Liver (tissue), 3 donors: Measurements from ENCODE around the gene NUDT8.

Experiments
- GABPA ChIP-seq, 2 donors: IDR thresholded peaks in 1 of 2; conservative IDR thresholded peaks in 1 of 2; 2 replicates each; pipeline ENCODE4 v1.6.1; 2016; ENCODE audit warnings: antibody characterized with exemption in 2 of 2, mild to moderate bottlenecking in 1 of 2, moderate library complexity in 1 of 2
- HNF4A ChIP-seq, 2 donors: conservative IDR thresholded peaks; 2 replicates each; pipeline ENCODE4 v1.6.1; 2016; ENCODE audit warnings: antibody characterized with exemption in 2 of 2, mild to moderate bottlenecking in 2 of 2
- RAD21 ChIP-seq, 2 donors: IDR thresholded peaks; 2 replicates each; pipeline ENCODE4 v1.6.1; 2016; ENCODE audit warnings: antibody characterized with exemption in 2 of 2, mild to moderate bottlenecking in 2 of 2
- SP1 ChIP-seq: IDR thresholded peaks from 2 replicates; pipeline ENCODE4 v1.6.1; 2018; ENCODE audit warnings: antibody characterized with exemption, mild to moderate bottlenecking
- YY1 ChIP-seq: IDR thresholded peaks from 2 replicates; pipeline ENCODE4 v1.6.1; 2016; ENCODE audit warnings: antibody characterized with exemption, mild to moderate bottlenecking
- TF ChIP-seq, protein P1 (sequence below): fragments of 150-350 bp; IDR thresholded peaks from 2 replicates; pipeline ENCODE4 v1.5.1; 2017; ENCODE audit warnings: improper control_type of control experiment, low read depth, low read length; ENCODE audit not compliant: missing input control
- TF ChIP-seq, protein P2 (sequence below): IDR thresholded peaks from 2 replicates; pipeline ENCODE4 v1.6.1; 2016; ENCODE audit warnings: antibody characterized with exemption, mild to moderate bottlenecking
- TF ChIP-seq, protein P3 (sequence below): IDR thresholded peaks from 2 replicates; pipeline ENCODE4 v1.6.1; 2016; ENCODE audit warnings: antibody characterized with exemption
- donor health status: healthy.
- donor health status: healthy.

DNA sequence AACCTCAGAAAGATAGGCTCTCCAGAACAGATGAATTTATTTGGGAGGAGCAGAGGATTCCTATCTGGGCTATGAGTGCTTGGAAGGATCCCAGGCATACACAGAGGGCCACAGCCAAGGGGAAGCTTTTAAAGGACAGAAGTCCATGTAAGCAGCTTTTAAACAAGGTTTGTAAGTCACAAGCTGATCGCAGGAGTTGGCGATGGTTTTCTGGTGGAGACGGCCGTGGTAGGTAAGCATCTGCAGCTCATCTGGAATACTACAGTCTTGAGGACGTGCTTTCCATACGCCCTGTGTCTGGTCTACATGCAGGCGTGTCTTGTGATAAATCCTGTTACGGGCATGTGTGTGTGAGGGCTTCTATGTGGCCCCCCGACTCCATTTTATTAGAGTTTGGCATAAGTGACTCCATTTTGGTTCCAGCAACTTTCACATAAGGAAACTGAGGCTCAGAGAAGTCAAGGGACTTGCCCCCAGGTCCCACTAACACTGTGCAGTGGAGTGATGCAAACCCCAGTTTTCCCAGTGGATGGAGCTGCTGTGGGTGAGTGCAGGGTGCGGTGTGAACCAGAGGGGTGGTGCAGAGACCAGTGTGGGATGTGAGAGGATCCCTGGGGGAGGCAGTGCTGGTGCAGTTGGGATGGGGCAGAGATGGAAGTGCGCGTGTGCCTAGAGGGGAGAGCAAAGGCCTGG, 32.6 kb upstream of the NUDT8 start:
- no peak for TF ChIP-seq YY1
- TF ChIP-seq SP1: no peak
- TF ChIP-seq, protein P1, sequence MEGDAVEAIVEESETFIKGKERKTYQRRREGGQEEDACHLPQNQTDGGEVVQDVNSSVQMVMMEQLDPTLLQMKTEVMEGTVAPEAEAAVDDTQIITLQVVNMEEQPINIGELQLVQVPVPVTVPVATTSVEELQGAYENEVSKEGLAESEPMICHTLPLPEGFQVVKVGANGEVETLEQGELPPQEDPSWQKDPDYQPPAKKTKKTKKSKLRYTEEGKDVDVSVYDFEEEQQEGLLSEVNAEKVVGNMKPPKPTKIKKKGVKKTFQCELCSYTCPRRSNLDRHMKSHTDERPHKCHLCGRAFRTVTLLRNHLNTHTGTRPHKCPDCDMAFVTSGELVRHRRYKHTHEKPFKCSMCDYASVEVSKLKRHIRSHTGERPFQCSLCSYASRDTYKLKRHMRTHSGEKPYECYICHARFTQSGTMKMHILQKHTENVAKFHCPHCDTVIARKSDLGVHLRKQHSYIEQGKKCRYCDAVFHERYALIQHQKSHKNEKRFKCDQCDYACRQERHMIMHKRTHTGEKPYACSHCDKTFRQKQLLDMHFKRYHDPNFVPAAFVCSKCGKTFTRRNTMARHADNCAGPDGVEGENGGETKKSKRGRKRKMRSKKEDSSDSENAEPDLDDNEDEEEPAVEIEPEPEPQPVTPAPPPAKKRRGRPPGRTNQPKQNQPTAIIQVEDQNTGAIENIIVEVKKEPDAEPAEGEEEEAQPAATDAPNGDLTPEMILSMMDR: no peak
- no peak for TF ChIP-seq RAD21 (IDR thresholded peaks at IDR 0.05)
- TF ChIP-seq, protein P2, sequence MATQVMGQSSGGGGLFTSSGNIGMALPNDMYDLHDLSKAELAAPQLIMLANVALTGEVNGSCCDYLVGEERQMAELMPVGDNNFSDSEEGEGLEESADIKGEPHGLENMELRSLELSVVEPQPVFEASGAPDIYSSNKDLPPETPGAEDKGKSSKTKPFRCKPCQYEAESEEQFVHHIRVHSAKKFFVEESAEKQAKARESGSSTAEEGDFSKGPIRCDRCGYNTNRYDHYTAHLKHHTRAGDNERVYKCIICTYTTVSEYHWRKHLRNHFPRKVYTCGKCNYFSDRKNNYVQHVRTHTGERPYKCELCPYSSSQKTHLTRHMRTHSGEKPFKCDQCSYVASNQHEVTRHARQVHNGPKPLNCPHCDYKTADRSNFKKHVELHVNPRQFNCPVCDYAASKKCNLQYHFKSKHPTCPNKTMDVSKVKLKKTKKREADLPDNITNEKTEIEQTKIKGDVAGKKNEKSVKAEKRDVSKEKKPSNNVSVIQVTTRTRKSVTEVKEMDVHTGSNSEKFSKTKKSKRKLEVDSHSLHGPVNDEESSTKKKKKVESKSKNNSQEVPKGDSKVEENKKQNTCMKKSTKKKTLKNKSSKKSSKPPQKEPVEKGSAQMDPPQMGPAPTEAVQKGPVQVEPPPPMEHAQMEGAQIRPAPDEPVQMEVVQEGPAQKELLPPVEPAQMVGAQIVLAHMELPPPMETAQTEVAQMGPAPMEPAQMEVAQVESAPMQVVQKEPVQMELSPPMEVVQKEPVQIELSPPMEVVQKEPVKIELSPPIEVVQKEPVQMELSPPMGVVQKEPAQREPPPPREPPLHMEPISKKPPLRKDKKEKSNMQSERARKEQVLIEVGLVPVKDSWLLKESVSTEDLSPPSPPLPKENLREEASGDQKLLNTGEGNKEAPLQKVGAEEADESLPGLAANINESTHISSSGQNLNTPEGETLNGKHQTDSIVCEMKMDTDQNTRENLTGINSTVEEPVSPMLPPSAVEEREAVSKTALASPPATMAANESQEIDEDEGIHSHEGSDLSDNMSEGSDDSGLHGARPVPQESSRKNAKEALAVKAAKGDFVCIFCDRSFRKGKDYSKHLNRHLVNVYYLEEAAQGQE: no peak
- TF ChIP-seq, protein P3, sequence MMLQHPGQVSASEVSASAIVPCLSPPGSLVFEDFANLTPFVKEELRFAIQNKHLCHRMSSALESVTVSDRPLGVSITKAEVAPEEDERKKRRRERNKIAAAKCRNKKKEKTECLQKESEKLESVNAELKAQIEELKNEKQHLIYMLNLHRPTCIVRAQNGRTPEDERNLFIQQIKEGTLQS: no peak
- no peak for TF ChIP-seq GABPA (IDR thresholded peaks at IDR 0.05 in 1 of 2, conservative IDR thresholded peaks at IDR 0.05 in 1 of 2)
- TF ChIP-seq HNF4A (conservative IDR thresholded peaks at IDR 0.05): no peak
